GM19397 (cell line): ENCODE results near the gene GRAMD2B.
"Not testable (repeated sequence)": the region's sequence is repeated elsewhere in the genome, so short reads cannot be mapped to it uniquely, and the experiment has no call there.

Experiments used
- ATAC-seq: cut with Tn5 transposase; IDR thresholded peaks from one replicate; pipeline ENCODE4 v1.9.1; 2021; ENCODE audit warnings: mild to moderate bottlenecking, moderate library complexity; ENCODE audit not compliant: unreplicated experiment

The GRAMD2B gene

DNA sequence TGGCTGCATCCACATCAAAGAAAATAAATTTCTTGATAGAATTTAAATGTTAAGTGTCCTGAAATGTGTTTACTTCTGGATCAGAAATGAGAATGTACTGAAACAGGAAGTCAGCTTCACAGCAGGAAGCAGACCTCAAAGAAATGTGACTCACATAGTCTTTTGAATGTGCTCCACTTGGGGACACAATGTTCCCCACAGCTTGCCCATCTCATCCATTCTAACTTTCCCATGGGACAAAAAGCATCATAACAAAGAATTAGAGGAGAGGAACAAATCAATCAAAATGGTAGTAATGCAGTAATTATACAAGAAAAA is 85.7 kb downstream of the GRAMD2B start:
- no peak for ATAC-seq

- ATAC-seq, result no peak
Measured at GRCh38 chr5:126509339-126509738, 86.1 kb downstream of the GRAMD2B start.

DNA sequence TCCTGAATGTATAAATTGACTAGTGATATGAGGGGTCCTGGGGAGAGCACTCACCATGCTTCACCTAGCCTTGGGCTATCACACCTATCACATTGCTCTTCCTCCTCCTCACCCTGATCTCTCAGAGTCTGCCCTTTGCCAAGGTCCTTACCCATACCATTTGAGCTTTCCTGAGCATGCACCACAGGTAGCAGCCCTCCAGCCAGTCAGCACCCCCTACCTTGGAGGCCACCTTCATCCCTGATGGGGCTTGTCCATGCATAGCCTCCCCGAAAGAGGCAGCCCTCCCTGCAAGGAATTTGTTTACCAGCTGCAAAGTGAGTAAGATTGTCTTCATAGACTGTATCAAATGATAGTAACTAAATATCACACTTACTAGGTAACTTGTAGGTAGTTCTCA is 88.8 kb downstream of the GRAMD2B start:
- ATAC-seq, result no peak

DNA sequence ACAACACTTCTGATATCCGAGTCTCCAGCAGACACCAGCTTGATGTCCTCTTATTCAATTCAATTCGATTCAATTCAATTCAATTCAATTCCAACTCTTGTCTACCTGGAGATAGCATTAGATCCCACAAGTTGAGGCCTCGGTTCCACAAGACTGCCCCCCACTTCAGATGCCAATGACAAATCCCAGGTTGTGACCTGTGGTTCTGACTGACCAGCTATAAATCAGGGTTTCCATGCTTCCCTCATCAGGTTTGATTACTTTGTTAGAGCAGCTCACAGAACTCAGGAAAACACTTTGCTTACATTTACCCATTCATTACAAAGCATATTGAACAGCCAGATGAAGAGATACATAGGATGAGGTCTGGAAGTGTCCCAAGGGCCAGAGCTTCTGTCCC is 89.2 kb downstream of the GRAMD2B start:
- ATAC-seq, result no peak

GRCh38 chr5:126513302-126513701 is 90.1 kb downstream of the GRAMD2B start:
- no peak for ATAC-seq

GRCh38 chr5:126513703-126514102 is 90.5 kb downstream of the GRAMD2B start:
- ATAC-seq, result no peak

GRCh38 chr5:126514131-126514557 is 90.9 kb downstream of the GRAMD2B start:
- ATAC-seq, result no peak

DNA sequence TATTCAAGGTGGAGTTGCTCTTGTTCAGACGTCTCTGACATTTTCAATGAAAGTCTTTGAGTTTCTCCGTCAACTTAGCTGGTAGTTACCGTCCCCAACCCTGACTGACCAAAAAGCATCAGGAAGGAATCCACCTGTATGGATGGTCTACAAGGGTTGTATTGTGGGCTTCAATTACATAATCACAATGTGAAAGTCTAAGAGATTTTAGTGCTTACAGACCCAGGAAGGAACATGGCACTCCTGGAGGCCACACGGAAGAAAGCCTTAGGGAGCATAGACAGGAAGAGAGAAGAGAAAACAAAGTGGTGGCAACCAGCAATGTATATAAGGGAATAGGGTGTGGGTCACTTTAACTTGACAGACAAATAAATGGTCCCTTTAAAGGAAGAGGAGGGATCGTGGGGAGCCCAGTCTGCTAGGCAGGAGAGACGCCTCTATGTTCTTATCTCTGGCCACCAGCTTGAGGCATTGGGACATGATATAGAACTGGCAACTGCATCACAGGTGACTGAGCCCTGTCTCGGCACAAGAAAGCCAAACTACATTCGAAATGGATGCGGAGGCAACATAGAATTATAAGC is 91.4 kb downstream of the GRAMD2B start:
- ATAC-seq, result no peak

GRCh38 chr5:126515337-126515736 is 92.1 kb downstream of the GRAMD2B start:
- no peak for ATAC-seq

- ATAC-seq, result no peak
Measured at GRCh38 chr5:126516133-126516532, 92.9 kb downstream of the GRAMD2B start.

GRCh38 chr5:126516852-126517251 is 93.6 kb downstream of the GRAMD2B start:
- no peak for ATAC-seq

GRCh38 chr5:126519223-126519622 is 96.0 kb downstream of the GRAMD2B start:
- not testable (repeated sequence) for ATAC-seq

DNA sequence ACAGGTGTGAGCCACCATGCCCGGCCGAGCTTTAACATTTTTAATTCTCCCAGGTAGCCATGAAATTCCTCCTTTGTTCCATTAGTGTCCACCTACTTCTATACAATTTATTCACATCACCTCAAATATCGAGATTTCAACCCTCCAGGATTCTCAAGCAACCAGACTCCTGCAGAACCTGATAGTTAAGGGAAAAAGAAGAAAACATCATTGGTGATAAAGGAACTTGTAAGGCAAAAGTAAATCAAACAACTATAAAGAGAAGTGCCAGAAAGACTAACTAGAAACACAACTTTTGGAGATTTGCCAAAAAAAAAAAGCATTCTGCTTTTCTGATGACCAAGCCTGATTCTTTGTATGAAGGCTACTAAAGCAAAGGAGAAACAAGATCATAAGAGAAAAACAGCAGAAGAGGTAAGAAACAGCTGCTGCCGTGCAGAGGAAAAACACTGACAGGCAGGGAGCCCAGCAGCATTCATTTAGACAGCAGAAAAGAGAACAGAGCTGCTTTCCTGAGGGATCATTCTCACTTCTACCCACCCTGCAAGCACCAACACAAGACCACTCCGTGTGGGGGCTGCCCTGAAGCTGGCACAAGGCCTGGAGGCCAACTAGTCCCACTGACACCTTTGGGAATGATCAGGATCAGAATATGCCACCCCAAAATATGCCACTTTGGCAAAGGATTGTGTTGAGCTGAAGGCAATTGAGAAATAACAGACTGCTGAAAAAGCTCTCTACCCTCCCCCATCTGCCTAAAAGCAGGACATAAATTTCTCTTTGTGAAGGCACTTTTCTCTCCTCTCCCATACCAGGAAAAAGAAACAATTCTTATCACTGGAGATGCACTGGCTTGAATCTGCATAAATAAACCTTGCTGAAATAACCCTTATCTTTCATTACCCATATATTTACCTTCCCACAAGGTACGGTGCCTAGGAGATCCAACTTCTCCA is 96.7 kb downstream of the GRAMD2B start:
- no peak for ATAC-seq

- ATAC-seq, result no peak
Measured at GRCh38 chr5:126520593-126520953, 97.4 kb downstream of the GRAMD2B start.

- no peak for ATAC-seq
Measured at GRCh38 chr5:126521130-126521529, 97.9 kb downstream of the GRAMD2B start.

DNA sequence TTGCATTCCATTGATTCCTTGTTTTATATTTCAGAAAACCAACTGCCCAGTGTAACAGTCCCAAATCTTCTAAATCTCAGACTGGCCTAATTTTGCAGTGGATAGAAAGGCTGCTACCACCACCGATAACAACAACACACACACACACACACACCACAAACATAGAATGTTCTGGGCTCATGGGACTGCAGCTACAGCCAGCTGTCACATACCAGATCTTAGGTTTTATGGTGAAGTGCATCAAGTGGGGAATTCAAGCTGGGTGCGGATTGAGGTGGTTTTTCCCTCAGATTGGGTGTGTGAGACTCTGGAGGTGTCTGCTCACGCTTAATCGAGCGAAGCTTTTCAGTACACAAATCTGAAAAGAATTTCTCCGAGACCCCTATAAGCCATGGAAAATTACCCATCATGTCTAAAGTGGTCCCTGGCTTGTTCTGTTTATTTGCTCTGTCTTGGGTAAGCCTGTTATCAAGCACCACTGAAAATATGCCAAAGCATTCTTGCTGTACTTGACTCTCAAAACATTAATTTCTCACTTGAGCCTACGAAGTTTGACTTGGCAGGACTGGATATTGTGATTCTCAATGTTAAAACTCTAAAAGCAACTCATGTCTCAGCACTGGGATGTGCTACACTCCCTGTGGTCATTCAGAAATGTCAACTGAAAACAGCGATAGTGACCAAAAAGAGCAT is 100.8 kb downstream of the GRAMD2B start:
- ATAC-seq, result no peak

GRCh38 chr5:126525630-126526245 is 102.5 kb downstream of the GRAMD2B start:
- no peak for ATAC-seq

- ATAC-seq, result no peak
Measured at GRCh38 chr5:126526493-126526892, 103.3 kb downstream of the GRAMD2B start.

DNA sequence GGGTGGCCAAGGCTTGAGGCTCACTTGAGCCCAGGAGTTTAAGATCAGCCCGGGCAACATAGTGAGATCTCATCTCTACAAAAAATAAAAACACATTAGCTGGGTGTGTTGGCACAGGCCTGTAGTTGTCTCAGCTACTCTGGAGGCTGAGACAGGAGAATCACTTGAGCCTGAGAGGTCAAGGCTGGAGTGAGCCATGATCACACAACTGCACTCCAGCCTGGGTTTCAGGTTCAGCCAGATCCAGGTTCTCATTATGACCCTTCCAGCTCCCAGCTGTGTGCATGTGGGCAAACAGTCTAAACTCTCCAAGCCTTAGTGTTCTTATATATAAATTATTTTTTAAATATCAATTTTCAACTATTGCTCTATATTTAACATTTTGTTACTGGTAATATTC is 103.9 kb downstream of the GRAMD2B start:
- no peak for ATAC-seq

DNA sequence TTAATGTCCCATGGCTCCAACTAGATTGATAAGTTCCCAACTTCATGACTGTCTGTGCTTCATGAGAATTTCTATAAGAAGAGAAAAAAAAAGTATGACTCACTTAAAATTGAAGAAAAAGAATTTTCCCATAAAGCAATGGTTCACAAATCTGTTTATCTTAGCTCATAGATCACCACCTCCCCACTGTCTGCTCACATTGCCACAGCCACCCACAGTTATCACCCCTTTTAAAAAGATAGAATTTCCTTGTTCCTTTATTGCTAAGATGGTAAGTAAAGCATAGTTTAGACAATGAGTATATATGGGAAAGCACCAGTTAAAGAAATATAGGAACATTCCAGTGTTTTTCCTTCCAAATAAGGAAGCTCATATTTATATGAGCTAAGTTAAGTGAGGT is 104.7 kb downstream of the GRAMD2B start:
- ATAC-seq, result no peak

DNA sequence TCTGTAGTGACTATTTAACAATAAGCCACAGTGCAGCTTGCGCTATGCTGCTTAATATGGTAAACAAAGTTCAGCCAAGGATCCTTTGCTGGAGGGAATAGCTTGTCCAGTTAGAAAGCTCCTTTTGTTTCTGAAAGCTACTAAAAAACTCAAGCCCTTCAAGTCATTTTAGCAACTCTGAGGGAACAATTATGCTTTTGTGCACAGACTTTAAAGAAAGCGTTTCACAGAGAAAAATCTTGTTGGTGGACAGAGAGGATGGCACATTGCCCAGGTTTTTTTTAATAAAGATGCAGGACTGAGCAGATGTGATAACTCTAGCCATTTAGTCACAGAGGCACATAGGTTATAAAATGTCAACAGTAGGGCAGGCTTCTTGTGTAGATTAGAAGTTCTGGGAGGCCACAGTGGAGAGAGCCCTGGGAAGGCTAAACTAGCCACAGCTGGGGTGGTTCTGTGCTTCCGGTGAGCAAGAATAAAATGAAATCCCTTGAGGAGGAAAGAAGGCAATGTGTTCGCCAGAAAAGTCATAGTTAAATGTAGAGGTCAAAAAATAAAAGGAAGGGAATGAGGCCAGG is 108.4 kb downstream of the GRAMD2B start:
- no peak for ATAC-seq
